NCI-H1092 treated with DMSO at 0.1 percent for 48 hours (cell line): ENCODE results near the gene INHBE.

Experiments
- DNase-seq: peaks from one replicate; lab custom pipeline; 2025; lab: John Stamatoyannopoulos, UW

Gene INHBE

GRCh38 chr12:57461276-57461916 lies 6.3 kb downstream of the INHBE start:
- DNase-seq: no peak

DNA sequence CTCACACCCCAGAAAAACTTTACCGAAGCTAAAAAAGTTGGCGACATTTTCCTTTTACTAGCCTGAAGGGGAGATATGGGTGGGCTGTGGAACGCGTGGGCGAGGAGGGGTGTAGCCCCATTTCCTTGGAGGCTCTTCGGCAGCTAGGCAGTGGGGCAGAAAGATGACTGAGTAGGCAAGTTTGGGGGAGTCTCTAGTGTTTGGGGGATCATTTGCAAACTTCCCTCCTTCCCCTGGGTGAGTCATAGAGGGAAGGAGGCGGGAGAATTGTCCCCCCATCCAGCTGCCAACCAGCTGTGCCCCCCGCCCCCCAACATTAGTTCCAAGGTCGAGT lies 6.8 kb downstream of the INHBE start:
- DNase-seq: no peak

- DNase-seq: peak; percentile 71
Measured at GRCh38 chr12:57462251-57462911, 7.3 kb downstream of the INHBE start.

DNA sequence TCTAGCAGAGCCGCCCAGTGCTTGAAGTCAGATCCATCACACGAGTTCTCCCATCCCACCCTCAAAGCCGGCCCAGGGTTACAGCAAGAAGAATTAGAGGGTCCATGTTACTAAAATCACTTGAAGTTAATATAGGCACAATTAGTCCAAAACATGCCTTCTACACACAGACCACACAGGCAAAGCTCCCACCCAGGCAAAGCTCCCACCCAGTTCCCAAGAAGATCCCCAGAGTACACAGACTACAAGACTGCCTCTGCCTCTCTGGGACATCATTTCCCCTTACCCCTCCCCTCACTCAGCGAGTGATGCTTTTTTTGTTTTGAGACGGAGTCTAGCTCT lies 7.8 kb downstream of the INHBE start:
- no peak for DNase-seq

DNA sequence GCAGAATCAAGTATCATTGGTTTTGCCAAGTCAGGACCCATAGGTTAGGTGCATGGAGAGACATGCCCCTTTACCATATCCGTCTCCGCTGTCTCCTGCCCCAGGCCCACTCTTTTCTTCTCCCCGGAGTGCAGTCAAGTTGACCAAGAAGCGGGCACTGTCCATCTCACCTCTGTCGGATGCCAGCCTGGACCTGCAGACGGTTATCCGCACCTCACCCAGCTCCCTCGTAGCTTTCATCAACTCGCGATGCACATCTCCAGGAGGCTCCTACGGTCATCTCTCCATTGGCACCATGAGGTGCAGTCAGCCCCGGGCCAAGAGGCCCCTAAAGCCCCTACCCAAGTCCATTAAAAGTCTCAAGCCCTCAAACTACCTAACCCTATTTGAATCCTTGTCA lies 9.5 kb downstream of the INHBE start:
- no peak for DNase-seq

GRCh38 chr12:57465030-57465746 lies 10.1 kb downstream of the INHBE start:
- DNase-seq: no peak

DNA sequence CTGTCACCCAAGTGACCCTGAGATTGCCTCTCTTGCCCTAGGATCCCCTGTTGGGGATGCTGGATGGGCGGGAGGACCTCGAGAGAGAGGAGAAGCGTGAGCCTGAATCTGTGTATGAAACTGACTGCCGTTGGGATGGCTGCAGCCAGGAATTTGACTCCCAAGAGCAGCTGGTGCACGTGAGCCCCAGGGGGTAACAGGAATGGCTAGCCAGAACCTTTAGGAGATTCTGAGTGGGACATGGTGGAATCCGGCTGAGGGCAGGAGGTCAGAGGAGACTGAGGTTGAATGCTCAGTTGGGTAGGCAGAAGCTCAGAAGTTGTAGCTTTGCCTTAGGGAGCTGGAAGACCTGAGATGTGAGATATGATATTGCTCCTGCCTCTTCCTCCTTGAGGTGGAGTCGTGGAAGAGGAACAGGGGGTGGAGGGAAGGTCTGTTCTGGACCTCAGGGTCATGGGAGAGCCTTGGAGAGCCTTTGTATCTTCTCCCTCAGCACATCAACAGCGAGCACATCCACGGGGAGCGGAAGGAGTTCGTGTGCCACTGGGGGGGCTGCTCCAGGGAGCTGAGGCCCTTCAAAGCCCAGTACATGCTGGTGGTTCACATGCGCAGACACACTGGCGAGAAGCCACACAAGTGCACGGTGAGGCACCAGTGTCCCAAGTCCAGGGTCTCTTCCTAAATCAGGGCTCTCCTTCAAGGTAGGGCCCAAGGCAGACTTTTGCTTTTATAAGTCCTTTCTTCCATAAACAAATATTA lies 10.8 kb downstream of the INHBE start:
- no peak for DNase-seq

DNA sequence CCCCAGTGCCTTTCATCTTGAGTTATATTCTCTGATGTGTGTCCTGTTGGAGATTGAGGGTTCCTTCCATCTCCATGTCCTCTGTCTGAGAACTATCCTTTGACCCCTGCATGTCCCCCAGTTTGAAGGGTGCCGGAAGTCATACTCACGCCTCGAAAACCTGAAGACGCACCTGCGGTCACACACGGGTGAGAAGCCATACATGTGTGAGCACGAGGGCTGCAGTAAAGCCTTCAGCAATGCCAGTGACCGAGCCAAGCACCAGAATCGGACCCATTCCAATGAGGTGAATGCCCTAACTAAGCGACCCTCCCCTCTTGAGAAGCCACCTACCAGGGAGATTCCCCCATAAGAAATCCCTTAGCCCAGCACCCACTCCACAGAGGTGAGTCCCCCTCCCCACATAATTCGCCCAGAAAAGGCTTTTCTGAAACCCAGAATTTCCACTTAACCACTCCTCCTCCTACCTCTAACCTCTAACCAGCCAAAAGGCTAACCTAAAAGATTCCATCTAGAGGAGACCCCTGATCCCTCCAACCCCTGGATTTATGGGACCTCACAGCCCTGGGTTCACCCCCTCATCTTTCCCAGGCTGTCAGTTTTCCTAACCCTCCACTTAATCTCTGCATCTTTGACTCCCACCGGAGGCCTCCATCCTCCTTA lies 12.2 kb downstream of the INHBE start:
- DNase-seq: no peak

DNA sequence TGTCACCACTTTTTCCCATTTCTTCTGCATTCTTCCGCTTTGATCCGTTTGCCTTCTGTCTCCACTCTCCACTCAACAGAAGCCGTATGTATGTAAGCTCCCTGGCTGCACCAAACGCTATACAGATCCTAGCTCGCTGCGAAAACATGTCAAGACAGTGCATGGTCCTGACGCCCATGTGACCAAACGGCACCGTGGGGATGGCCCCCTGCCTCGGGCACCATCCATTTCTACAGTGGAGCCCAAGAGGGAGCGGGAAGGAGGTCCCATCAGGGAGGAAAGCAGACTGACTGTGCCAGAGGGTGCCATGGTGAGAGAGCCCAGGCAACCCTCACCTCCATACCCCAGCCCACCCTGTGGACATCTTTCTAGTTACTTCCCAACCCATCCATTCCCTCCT lies 12.8 kb downstream of the INHBE start:
- DNase-seq: no peak

- no peak for DNase-seq
Measured at GRCh38 chr12:57469296-57470164, 14.4 kb downstream of the INHBE start.

DNA sequence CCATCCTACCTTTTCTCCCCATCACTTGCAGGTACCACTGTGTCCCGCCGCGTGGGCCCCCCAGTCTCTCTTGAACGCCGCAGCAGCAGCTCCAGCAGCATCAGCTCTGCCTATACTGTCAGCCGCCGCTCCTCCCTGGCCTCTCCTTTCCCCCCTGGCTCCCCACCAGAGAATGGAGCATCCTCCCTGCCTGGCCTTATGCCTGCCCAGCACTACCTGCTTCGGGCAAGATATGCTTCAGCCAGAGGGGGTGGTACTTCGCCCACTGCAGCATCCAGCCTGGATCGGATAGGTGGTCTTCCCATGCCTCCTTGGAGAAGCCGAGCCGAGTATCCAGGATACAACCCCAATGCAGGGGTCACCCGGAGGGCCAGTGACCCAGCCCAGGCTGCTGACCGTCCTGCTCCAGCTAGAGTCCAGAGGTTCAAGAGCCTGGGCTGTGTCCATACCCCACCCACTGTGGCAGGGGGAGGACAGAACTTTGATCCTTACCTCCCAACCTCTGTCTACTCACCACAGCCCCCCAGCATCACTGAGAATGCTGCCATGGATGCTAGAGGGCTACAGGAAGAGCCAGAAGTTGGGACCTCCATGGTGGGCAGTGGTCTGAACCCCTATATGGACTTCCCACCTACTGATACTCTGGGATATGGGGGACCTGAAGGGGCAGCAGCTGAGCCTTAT lies 15.3 kb downstream of the INHBE start:
- no peak for DNase-seq

- no peak for DNase-seq
Measured at GRCh38 chr12:57470970-57471656, 16.0 kb downstream of the INHBE start.

- no peak for DNase-seq
Measured at GRCh38 chr12:57471661-57472060, 16.6 kb downstream of the INHBE start.

DNA sequence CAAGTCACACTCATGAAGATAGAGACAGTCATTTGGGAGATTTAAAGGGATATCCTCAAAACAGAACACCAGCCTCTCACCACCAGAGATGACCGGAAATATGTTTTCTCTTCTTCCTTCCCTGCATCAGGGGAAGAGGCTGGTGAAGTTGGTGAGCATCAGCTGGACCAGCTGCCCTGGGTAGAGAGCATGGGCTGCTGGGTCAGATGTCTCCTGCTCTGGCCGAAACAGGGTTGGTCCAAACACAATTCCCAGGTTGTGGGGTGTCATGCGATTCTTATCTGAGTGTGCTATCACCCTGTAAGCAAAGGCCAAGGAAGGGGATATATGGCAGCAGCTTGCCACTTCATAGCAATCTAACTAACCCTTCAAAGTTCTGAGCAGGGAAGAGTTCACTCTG lies 17.3 kb downstream of the INHBE start:
- no peak for DNase-seq

DNA sequence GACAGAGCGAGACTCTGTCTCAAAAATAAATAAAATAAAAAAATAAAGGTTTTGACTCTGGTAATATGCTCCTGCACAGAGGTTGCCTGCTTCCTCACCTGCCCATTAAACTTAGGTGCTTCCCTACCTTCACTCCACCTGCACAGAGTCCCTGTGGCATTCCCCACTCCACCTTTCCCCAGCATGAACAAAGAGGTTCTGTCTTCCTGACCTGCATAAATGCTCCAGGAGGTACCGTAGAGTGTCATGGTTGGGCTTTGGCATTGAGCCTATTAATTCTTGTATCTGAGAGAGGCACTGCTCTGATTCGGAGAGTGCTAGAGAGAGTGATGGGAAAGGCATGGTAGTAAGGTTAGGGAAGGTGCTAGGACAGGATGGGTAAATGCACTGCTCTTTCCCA lies 18.3 kb downstream of the INHBE start:
- DNase-seq: no peak

DNA sequence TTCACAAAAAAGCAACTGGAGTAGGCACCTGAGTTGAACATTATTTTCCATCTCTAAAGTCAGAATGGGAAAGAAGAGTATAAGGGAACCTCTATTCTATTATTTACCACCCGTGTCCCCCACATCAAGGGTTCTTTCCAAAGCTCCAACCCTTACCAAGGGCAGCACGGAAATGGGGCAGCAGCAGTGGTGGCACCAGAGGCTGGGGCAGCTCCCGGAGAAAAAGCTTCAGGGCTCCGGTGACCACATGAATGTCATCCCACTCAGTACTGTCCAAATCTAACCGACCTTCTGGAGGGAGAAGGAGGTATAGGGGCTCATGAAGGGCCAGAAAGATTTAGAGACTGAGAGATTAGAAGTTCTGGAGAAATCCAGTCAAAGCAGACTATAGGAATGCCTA lies 18.8 kb downstream of the INHBE start:
- no peak for DNase-seq

DNA sequence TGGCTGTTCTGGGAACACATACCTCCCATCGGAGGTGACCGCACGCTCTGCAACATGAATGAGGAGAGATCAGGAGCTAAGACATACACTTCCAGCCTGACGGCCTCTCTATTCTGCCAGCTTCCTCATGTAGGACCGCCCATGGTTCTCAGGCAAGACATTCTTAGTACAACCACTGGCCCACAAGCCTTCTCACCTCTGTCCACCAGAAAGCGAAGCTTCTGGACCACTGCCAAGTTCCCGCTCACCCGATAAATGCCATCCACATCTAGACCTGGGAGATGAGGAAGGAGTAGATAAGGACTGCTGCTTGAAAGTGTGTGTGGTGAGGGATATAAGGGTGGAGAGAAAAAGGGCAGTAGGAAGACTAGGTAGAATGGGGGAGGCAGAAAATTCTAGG lies 19.3 kb downstream of the INHBE start:
- DNase-seq: no peak

- peak; percentile 8 for DNase-seq
Measured at GRCh38 chr12:57474862-57475261, 19.8 kb downstream of the INHBE start.

GRCh38 chr12:57475271-57476161 lies 20.4 kb downstream of the INHBE start:
- DNase-seq: no peak
